ENCODE results near the gene SYNE1.

DNA sequence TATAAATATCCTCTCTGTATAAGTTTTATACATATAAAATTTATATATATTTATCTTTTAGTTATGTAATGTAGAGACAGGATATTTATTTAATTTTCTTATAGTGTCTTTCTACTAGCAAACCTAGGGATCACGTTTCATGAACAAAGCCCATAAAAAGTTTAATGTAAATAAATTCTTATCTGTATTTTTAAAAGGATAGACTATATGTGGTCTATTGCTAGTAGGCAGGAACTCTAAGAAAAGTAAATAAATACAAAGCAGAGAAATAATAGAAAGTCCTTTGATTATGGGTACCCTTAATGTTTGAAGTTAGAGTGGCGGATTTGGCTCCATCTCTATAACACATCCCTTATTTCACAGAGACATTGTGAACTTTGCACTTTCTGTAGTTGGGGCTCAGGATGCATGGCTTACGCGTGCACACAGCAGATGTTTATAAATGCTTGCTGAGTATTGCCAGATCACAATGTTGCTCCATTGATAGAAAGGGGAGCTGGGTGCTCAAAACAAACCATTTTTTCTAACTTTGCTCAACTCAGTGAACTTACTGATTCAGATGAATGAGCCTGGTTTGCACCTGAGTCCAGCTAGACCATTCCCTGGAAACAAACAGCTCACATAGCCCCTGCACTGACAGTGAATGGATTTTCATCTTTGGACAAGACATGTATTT is 179.1 kb downstream of the SYNE1 start:
- TF ChIP-seq POLR2A (IDR thresholded peaks at IDR 0.05), result no peak
- TF ChIP-seq, protein P1, sequence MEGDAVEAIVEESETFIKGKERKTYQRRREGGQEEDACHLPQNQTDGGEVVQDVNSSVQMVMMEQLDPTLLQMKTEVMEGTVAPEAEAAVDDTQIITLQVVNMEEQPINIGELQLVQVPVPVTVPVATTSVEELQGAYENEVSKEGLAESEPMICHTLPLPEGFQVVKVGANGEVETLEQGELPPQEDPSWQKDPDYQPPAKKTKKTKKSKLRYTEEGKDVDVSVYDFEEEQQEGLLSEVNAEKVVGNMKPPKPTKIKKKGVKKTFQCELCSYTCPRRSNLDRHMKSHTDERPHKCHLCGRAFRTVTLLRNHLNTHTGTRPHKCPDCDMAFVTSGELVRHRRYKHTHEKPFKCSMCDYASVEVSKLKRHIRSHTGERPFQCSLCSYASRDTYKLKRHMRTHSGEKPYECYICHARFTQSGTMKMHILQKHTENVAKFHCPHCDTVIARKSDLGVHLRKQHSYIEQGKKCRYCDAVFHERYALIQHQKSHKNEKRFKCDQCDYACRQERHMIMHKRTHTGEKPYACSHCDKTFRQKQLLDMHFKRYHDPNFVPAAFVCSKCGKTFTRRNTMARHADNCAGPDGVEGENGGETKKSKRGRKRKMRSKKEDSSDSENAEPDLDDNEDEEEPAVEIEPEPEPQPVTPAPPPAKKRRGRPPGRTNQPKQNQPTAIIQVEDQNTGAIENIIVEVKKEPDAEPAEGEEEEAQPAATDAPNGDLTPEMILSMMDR (IDR thresholded peaks at IDR 0.05), result no peak
